ENCODE measurements around the gene CD63. TPM values are rescaled to one million over a fixed set of nuclear protein-coding genes. Genes with fewer than 3 reads are reported as not detected.
A peak's percentile ranks its signal among the peaks of the same experiment; 100 is the strongest.

The CD63 gene
- total and polyA plus RNA-seq, 9 of the 15 experiments (the other 6 are each of a cell fraction or from before 2014, with no cell fraction given): 313 to 735 (median 433) TPM

DNA sequence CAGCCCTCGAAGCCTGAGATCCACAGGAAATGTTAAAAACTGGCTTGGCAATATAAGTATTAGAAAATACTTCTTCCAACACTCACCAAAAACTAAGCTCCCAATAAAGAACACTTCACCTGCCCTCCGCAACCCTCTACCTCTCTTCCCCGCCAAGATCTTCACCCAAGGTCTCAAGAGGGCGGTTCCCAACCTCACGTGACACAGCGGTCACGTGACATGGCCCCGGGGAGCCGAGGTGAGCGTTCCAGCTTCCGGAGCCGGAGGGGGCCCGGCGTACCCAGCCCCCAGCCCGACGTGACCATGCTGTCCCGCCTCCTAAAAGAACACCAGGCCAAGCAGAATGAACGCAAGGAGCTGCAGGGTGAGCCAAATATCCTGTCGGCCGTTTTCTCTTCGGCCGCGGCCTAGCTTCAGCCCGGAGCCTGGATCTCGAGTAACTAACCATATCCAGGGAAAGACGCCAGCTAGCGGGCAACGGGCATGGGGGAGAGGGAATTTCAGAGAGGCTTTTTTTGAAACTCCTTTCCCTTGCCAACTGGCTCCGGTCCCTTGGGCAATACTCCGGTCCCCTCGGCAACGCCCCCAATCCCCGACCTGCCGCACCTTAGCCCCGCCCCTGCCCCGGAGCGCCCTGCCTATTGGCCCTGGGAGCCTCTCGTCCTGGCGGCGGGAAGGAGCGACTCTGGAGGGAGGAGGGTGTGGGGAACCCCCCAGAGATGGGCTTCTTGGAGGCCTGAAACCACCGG is 12.8 kb downstream of the CD63 start, which contains the start of gene BLOC1S1 (continued):
- TF ChIP-seq SMAD4 (CRISPR knock-in tag; conservative IDR thresholded peaks at IDR 0.05): peak; percentile 60
- TF ChIP-seq BRF1 (IDR thresholded peaks at IDR 0.05; ENCODE audit: borderline replicate concordance, extremely low read depth, insufficient read length): no peak
- TF ChIP-seq CLOCK (CRISPR knock-in tag; IDR thresholded peaks at IDR 0.05; ENCODE audit: borderline replicate concordance): 0 out of 2 replicates have a peak, but pooled peaks have one; percentile 40
- TF ChIP-seq PCBP1 (IDR thresholded peaks at IDR 0.05; ENCODE audit: low read depth, low read length, poor library complexity, severe bottlenecking): no peak
- peak; percentile 57; the same call in 1 of the 2 replicates for TF ChIP-seq ZBTB1 (CRISPR knock-in tag; IDR thresholded peaks at IDR 0.05; ENCODE audit: borderline replicate concordance, low read depth)
- TF ChIP-seq PPARD (CRISPR knock-in tag; IDR thresholded peaks at IDR 0.05): no peak
- TF ChIP-seq LEF1 (IDR thresholded peaks at IDR 0.05): peak; percentile 86
- TF ChIP-seq SIN3A (IDR thresholded peaks at IDR 0.05; ENCODE audit: borderline replicate concordance in 2 of 2, control insufficient read depth in 1 of 2, low read depth in 2 of 2, low read length in 2 of 2): peak; percentile 99
- TF ChIP-seq DEAF1 (CRISPR knock-in tag; IDR thresholded peaks at IDR 0.05): no peak
- peak; percentile 61; the same call in 1 of the 2 replicates for TF ChIP-seq NR2C1 (IDR thresholded peaks at IDR 0.05)
- TF ChIP-seq NR2C1 (tag; IDR thresholded peaks at IDR 0.05): peak; percentile 70
- TF ChIP-seq HNRNPL (IDR thresholded peaks at IDR 0.05; ENCODE audit: low read depth, low read length): no peak
- no peak for TF ChIP-seq ETS2 (tag; IDR thresholded peaks at IDR 0.05; ENCODE audit: borderline replicate concordance, poor library complexity, severe bottlenecking)
- TF ChIP-seq DACH1 (IDR thresholded peaks at IDR 0.05; ENCODE audit: partially characterized antibody): no peak
- no peak for TF ChIP-seq RBM14 (IDR thresholded peaks at IDR 0.05; ENCODE audit: borderline replicate concordance, insufficient read depth, low read depth, low read length)
- TF ChIP-seq NBN (IDR thresholded peaks at IDR 0.05; ENCODE audit: low read depth): peak; percentile 83

Data from K562 (cell line).